K562 (cell line): ENCODE data around the gene OCEL1. TPM values are rescaled to one million over a fixed set of nuclear protein-coding genes. Genes with fewer than 3 reads are reported as not detected.

Experiments
- BRF2 ChIP-seq: IDR thresholded peaks from 3 replicates; pipeline ENCODE4 v1.6.1; 2011; ENCODE audit warnings: borderline replicate concordance, mild to moderate bottlenecking; ENCODE audit not compliant: insufficient read length, insufficient read depth
- CTCFL ChIP-seq: IDR thresholded peaks from 2 replicates; pipeline ENCODE4 v1.6.1; 2011; ENCODE audit warnings: borderline replicate concordance, low read depth, mild to moderate bottlenecking, moderate library complexity, low read length; ENCODE audit not compliant: insufficient read depth, poor library complexity, severe bottlenecking
- ELF4 ChIP-seq: fragments of 450-650 bp; formaldehyde crosslinking; IDR thresholded peaks from 2 replicates; pipeline ENCODE4 v1.4.0; 2022; ENCODE audit warnings: missing genetic modification characterization
- PRPF4 ChIP-seq: fragments of 200-400 bp; formaldehyde crosslinking; IDR thresholded peaks from one replicate; pipeline ENCODE4 v1.6.1; 2017; ENCODE audit warnings: low read length, low read depth, mild to moderate bottlenecking; ENCODE audit not compliant: insufficient read depth, poor library complexity, severe bottlenecking
- SRSF7 ChIP-seq: fragments of 200-400 bp; formaldehyde crosslinking; optimal IDR thresholded peaks from 2 replicates; pipeline ENCODE3; 2017; ENCODE audit warnings: mild to moderate bottlenecking, low read depth, low read length
- TCF15 ChIP-seq: fragments of 250-450 bp; sonication (Bioruptor Pico); IDR thresholded peaks from 2 replicates; pipeline ENCODE4 v1.8.0; 2022; ENCODE audit warnings: moderate library complexity, mild to moderate bottlenecking, inconsistent platforms
- TCFL5 ChIP-seq: fragments of 250-450 bp; sonication (Bioruptor Pico); conservative IDR thresholded peaks from 2 replicates; pipeline ENCODE4 v1.6.1; 2021; ENCODE audit warnings: mild to moderate bottlenecking, moderate library complexity, matching md5 sums
- ZNF23 ChIP-seq: fragments of 250-450 bp; sonication (Bioruptor Pico); IDR thresholded peaks from 2 replicates; pipeline ENCODE4 v1.4.0; 2020; ENCODE audit warnings: mild to moderate bottlenecking
- polyA plus RNA-seq, 8 experiments: library from polyadenylated mRNA; depleted of rRNA in 4 of 8; stranded (reverse) in 5 of 8; unstranded in 3 of 8; fragments of >200 nt; fragmentation: Nextera tagmentation in 2 of 8; fragmentation: Illumina TruSeq in 1 of 8; extraction: Ambion mirVana in 2 of 8; extraction: Trizol in 1 of 8; gene quantifications; 2 replicates each; pipeline versions ENCODE4 v1.2.1 to v1.2.3, GENCODE V29; 2011 to 2014; ENCODE audit warnings: inconsistent platforms in 1 of 8, missing spikeins in 1 of 8
- total RNA-seq, 7 experiments: library from RNA; depleted of rRNA in 6 of 7; stranded (reverse); fragments of >200 nt in 6 of 7; fragmentation: Illumina TruSeq in 2 of 7; extraction: Trizol in 2 of 7; gene quantifications; 2 replicates each; pipeline versions ENCODE4 v1.2.1 to v1.2.3, GENCODE V29; 2011 to 2021; ENCODE audit warnings: low replicate concordance in 1 of 7

OCEL1 gene
- total and polyA plus RNA-seq, 9 of the 15 experiments (the other 6 are each of a cell fraction or from before 2014, with no cell fraction given) = 8.0 to 38.0 (median 12.4) TPM

- TF ChIP-seq PRPF4 (no peak), BRF2 (no peak), ELF4 (CRISPR knock-in tag) (0 out of 2 replicates have a peak, but pooled peaks have one; percentile 54), TCF15 (CRISPR knock-in tag) (no peak), TCFL5 (no peak), SRSF7 (no peak), ZNF23 (CRISPR knock-in tag) (no peak), CTCFL (no peak)
Observed at GRCh38 chr19:17226002-17226933, at the start of gene OCEL1 (continued).
